IPS-18a (cell line): ENCODE data around the gene UMPS.
A peak's percentile ranks its signal among the peaks of the same experiment; 100 is the strongest.

Experiments
- H3K27ac ChIP-seq: one replicate; pipeline ENCODE4 v1.5.1; 2013; ENCODE audit warnings: low read length
- H3K27me3 ChIP-seq: one replicate; pipeline ENCODE4 v1.6.1; 2013; ENCODE audit warnings: mild to moderate bottlenecking, low read length; ENCODE audit not compliant: control insufficient read depth, insufficient read depth
- H3K36me3 ChIP-seq: one replicate; pipeline ENCODE4 v1.6.1; 2013; ENCODE audit warnings: low read depth, low read length; ENCODE audit not compliant: control insufficient read depth
- H3K4me1 ChIP-seq: one replicate; pipeline ENCODE4 v1.6.1; 2013; ENCODE audit warnings: low read depth, low read length; ENCODE audit not compliant: control insufficient read depth
- H3K4me3 ChIP-seq: one replicate; pipeline ENCODE4 v1.5.1; 2013; ENCODE audit warnings: low read length
- H3K9ac ChIP-seq: one replicate; pipeline ENCODE4 v1.6.1; 2013; ENCODE audit warnings: mild to moderate bottlenecking, low read length, moderate library complexity
- H3K9me3 ChIP-seq: one replicate; pipeline ENCODE4 v1.6.1; 2013; ENCODE audit warnings: low read depth, low read length; ENCODE audit not compliant: control insufficient read depth

The UMPS gene

DNA sequence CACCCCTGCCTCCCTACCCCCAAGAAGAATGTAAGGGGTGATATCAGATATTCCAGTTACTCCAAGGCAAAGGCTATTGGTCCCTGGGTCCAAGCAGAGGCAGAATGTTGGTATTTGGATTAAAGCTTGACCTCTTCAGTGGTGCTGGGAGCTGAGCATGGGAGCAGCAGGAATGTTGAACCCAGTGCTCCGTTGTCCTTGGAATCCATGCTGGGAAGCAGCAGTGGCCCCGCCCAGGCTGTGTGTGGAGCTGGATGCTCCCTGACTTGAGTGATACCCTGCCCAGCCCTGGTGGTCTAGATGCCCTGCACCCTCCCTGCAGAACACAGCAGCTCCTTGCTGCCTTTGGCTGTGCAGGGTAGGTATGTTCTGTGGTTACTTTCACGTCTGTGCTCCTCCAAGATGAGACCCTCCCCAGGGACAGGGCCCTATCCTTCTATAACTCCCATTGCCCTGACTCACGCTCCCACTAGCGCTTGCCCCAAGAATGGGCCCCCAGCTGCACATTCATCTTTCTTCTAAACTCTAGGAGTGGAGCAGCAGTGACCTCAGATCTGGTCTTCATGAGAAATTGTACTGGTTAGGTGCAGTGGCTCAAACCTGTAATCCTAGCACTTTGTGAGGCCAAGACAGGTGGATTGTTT, 35.1 kb downstream of the UMPS start:
- H3K27ac ChIP-seq = no peak overlapping the region
- H3K36me3 ChIP-seq = peaks cover 49% of the 10 kb centered on the region
- no peaks in the 10 kb centered on the region for H3K27me3 ChIP-seq
- no peaks in the 10 kb centered on the region for H3K4me1 ChIP-seq
- no peaks in the 10 kb centered on the region for H3K9me3 ChIP-seq
- no peak overlapping the region for H3K4me3 ChIP-seq
- H3K9ac ChIP-seq = no peak overlapping the region

DNA sequence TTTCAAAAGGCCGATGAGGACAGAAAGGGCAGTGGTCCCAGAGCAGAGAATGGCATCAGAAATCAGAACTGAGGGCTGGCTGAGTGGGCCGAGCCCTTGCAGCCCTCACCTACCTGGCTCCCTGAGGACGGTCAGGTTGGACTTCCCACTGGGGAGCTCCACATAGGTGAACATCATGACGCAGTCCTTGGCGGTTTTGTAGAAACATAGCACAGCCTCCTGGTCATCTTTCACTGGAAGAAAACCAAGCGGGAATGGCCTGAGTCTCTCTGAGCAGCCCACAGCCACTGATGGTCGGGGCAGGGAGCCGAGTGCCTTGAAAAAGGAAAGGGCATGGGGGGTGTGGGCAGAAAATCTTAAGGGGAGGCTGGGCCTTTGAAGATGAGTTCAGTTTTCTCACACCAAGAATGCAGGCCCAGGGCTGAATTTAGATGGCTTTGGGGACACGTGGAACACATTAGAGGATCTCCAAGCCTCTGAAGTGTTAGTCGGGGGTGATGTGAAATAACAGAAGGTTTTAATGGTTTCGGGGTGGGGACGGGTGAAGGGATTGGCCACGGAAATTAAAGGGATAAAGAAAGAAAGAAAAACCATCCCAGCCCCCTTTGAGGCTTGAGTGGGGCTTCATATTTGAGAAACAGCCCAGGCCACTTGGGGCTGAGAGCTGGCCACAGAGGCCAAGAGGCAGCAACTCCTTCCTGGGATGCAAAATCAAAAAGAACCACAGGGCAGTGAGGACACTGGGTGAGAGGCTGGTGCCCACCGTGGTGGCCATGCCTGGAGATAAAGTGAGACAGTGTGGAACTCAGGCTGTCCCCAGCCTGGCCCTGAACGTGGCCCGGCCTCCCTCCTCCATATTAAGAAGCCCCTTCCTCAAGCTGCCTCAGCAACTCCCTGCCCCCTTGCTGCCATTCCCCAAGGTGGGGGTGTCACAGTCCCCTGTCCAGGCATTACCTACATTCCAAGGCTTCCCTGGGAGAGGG, 36.2 kb downstream of the UMPS start:
- H3K36me3 ChIP-seq = peaks cover 49% of the 10 kb centered on the region
- no peaks in the 10 kb centered on the region for H3K27me3 ChIP-seq
- no peak overlapping the region for H3K27ac ChIP-seq
- no peak overlapping the region for H3K4me3 ChIP-seq
- no peak overlapping the region for H3K9ac ChIP-seq
- peaks cover 5% of the 10 kb centered on the region for H3K4me1 ChIP-seq
- no peaks in the 10 kb centered on the region for H3K9me3 ChIP-seq

DNA sequence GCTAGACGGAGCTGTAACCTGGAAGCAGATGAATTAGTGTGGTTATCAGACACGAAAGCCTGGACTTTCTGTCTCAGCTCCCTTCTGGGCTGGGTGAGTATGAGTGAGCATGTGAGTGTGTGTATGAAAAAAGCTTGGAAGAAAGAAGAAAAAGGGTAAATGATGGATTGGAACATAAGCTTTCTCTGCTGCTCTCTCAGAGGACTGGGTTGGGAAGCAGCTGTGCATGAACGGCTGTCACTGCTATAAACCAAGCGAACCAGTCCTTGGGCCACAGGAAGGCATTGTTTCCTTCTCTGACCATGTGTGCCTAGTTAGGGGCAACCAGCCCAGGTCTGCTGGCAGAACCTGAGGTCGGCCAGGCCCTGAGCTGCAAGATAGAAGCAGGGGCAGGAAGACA, 37.0 kb downstream of the UMPS start:
- peaks cover 49% of the 10 kb centered on the region for H3K36me3 ChIP-seq
- H3K4me1 ChIP-seq = peaks cover 5% of the 10 kb centered on the region
- H3K4me3 ChIP-seq = no peak overlapping the region
- H3K9ac ChIP-seq = no peak overlapping the region
- no peaks in the 10 kb centered on the region for H3K9me3 ChIP-seq
- no peak overlapping the region for H3K27ac ChIP-seq
- H3K27me3 ChIP-seq = no peaks in the 10 kb centered on the region

DNA sequence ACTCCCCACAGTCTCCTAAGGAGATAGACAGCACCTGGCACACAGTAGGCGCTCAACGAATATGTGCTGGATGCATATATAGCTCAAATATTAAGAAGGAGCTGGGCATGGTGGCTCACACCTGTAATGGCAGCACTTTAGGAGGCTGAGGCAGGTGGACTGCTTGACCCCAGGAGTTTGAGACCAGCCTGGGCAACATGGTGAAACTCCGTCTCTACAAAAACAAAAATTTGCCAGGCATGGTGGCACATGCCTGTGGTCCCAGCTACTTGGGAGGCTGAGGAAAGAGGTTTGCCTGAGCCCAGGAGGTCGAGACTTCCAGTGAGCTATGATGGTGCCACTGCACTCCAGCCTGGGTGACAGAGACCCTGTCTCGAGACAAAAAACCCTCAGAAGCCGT, 37.4 kb downstream of the UMPS start:
- Histone ChIP-seq H3K4me1 (peaks cover 5% of the 10 kb centered on the region), H3K27ac (no peak overlapping the region), H3K36me3 (peaks cover 49% of the 10 kb centered on the region), H3K27me3 (no peaks in the 10 kb centered on the region), H3K9me3 (no peaks in the 10 kb centered on the region), H3K4me3 (no peak overlapping the region), H3K9ac (no peak overlapping the region)

DNA sequence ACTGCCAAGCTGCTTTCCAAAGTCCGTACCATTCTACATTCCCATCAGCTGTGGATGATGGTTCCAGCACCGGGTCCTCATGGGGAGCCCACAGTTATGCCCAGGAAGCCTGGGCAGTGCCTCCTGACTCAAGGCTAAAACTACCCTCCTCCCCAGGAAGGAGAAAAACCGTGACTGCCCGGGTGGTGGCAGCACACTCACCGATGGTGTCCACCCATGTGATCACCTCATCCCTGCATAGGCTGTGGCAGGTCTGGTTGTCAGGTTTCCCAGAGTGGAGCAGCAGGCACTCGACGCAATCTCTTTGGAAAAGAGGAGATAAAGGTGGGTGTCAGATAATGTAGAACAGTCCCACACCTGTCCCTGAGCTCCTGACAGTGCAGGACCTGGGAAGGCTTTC, 38.6 kb downstream of the UMPS start:
- Histone ChIP-seq H3K27me3 (no peaks in the 10 kb centered on the region), H3K4me1 (peaks cover 5% of the 10 kb centered on the region), H3K4me3 (no peak overlapping the region), H3K9me3 (no peaks in the 10 kb centered on the region), H3K36me3 (peaks cover 40% of the 10 kb centered on the region), H3K27ac (no peak overlapping the region), H3K9ac (no peak overlapping the region)

DNA sequence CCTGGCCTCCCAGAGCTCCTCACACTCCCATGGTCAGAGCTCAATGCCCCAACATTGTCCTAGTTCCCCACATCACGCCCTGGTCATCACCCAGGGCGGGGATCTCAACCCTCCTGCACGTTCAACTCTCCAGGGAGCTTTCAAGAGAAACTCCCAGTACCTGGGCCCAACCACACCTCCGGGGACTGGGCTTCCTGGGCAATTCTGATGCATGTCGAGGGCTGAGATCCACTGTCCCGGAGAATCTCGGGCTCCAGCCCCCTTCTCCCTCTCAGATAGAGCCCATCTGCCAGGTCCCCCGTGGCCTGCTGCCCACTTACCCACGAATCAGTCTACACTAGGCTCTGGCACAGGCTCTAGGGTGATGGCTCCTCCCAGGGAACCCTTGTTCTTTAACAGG, 39.2 kb downstream of the UMPS start:
- H3K4me3 ChIP-seq = no peak overlapping the region
- no peaks in the 10 kb centered on the region for H3K9me3 ChIP-seq
- peaks cover 11% of the 10 kb centered on the region for H3K4me1 ChIP-seq
- H3K9ac ChIP-seq = no peak overlapping the region
- no peaks in the 10 kb centered on the region for H3K27me3 ChIP-seq
- no peak overlapping the region for H3K27ac ChIP-seq
- H3K36me3 ChIP-seq = peaks cover 33% of the 10 kb centered on the region

DNA sequence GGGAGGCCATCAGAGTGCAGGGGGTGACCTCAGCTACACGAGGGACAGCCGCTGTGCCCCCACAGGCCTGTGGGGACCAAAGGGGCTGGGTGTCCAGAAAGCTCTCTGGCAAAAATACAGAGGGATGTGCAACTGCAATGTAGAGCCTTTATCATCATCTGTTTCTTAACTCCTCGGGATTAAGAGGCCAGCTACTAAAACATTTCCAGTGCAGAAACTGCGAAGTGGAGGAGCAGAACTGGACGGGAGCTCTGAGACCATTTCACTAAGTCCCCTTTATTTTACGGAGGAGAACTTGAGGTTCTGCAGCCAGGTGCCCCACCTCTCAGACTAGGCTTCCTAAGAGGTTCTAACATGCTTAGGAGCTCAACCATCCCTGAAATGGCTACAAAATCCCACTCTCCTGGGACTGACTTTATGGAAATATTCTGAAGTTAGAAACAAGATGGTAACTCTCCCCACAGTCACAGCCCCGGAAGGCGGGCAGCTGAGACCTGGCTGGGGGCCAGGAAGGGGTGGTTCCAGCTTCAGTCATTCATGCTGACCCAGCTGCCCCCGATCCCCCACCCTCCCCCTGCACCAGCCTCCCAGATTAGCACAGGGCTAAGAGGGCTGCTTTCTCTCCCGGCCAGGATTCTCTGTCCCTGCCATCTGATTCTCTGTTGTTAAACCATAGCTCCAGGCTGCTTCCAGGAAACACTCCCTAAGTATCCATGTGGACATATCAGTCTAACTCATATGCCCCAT, 40.3 kb downstream of the UMPS start:
- peaks cover 19% of the 10 kb centered on the region for H3K4me1 ChIP-seq
- H3K36me3 ChIP-seq = peaks cover 27% of the 10 kb centered on the region
- no peaks in the 10 kb centered on the region for H3K27me3 ChIP-seq
- no peak overlapping the region for H3K9ac ChIP-seq
- no peaks in the 10 kb centered on the region for H3K9me3 ChIP-seq
- no peak overlapping the region for H3K4me3 ChIP-seq
- no peak overlapping the region for H3K27ac ChIP-seq

DNA sequence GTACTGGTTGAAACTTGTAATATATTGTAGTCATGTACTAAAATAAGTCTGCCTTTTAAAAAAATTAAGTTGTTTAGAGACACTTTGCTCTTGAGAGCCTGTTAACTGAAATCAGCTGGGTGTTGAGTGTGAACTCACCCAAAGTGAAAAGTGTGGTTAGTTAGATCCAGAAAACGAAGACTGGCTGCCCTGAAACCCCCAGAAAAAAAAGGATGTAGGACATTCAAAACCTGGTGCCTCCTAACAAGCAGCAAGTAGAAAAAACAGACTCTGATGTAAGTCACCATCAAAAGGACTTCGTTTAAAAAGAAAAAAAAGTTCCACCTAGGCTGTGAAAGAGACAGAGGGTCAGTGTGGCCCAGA, 40.8 kb downstream of the UMPS start:
- peaks cover 21% of the 10 kb centered on the region for H3K4me1 ChIP-seq
- H3K9ac ChIP-seq = no peak overlapping the region
- no peak overlapping the region for H3K27ac ChIP-seq
- H3K4me3 ChIP-seq = no peak overlapping the region
- H3K36me3 ChIP-seq = peaks cover 21% of the 10 kb centered on the region
- no peaks in the 10 kb centered on the region for H3K9me3 ChIP-seq
- H3K27me3 ChIP-seq = no peaks in the 10 kb centered on the region

DNA sequence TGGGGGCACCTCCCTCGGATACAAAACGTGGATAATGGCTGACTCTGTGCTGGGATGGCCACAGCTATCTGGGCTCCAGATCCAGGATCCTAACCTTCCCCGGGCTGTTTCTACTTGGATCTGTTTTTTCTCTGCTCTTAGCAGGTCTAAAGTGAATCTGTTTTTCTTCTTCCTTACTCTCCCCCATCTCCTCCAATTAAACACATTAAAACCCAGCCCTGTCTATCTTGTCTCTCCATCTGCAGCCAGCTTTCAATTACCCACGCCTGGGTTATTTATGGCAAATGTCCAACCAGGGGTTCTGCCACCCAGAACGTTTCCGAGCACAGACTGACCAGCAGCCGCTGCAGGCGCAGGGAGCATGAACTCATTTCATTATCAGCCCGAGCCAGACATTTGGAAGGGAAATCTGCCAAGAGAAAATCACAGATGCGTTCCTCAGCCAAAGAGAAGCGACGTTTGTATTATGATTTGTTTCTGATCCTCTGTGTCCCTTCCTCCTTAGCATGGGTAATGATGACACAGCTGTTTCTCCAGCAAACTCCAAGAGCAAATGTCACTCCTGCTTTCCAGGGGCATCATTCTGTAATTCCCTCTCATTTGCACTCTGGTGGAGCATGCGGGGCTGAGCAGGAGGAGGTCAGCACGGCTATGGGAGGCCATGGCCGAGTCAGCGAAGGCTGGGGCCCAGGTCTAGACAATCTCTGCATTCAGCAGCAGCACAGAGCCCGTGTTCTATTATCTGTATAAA, 42.0 kb downstream of the UMPS start:
- peaks cover 23% of the 10 kb centered on the region for H3K4me1 ChIP-seq
- no peaks in the 10 kb centered on the region for H3K9me3 ChIP-seq
- H3K27me3 ChIP-seq = no peaks in the 10 kb centered on the region
- H3K36me3 ChIP-seq = peaks cover 13% of the 10 kb centered on the region
- no peak overlapping the region for H3K4me3 ChIP-seq
- no peak overlapping the region for H3K9ac ChIP-seq
- H3K27ac ChIP-seq = no peak overlapping the region

DNA sequence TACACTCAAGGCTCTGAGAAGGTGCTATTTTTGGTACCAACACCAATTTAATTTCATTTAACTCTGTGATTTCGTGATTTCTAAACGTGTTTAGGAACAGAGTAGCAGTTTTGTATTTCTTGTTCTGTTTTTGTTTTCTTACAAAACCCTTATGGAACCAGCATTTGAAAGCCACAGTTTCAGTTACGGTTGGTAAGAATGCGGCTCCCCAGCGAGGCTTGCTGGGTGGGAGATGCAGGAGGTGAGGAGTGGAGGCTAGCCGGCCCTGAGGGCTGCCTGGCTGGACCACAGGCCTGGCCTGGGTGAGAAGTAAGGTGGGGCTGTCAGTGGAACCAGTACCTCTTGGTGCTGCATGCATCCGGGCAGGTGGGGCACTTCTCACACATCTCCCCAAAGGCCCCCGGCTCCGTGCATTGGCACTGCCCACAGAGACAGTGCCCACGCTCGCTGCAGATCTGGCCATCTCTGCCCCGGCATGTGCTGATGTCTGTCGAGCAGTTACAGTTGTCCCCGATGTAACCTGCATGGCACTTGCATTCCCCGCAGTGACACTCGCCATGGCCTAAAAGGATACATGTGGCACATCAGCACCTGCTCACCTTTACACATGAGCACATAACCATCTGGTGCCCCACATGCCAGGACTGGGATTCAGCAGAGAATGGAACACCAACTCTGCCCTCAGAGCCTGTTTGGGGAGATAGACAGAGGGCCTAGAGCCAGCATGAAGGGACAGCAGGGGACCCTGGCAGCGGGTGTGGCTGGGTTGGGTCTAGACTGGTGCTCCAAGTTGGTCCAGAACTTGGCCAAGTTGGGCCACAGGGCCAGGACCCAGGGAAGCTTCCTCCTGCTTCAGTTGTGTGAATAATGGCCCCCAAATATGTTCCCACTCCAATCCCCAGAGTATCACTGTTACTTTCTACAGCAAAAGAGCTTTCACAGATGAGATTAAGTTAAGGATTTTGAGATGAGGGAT, 43.4 kb downstream of the UMPS start:
- peaks cover 2% of the 10 kb centered on the region for H3K36me3 ChIP-seq
- H3K9me3 ChIP-seq = no peaks in the 10 kb centered on the region
- H3K4me3 ChIP-seq = no peak overlapping the region
- H3K27ac ChIP-seq = peak overlapping the region; percentile 15
- H3K4me1 ChIP-seq = peaks cover 23% of the 10 kb centered on the region
- no peak overlapping the region for H3K9ac ChIP-seq
- no peaks in the 10 kb centered on the region for H3K27me3 ChIP-seq
